IPS-NIHi11 (cell line): ENCODE results near the gene LRP1.
A peak's percentile ranks its signal among the peaks of the same experiment; 100 is the strongest.

Source experiments
- DNase-seq: peaks from one replicate; pipeline ENCODE4 v3.0.0; 2012; ENCODE audit warnings: mixed read lengths, low spot score

The LRP1 gene

DNA sequence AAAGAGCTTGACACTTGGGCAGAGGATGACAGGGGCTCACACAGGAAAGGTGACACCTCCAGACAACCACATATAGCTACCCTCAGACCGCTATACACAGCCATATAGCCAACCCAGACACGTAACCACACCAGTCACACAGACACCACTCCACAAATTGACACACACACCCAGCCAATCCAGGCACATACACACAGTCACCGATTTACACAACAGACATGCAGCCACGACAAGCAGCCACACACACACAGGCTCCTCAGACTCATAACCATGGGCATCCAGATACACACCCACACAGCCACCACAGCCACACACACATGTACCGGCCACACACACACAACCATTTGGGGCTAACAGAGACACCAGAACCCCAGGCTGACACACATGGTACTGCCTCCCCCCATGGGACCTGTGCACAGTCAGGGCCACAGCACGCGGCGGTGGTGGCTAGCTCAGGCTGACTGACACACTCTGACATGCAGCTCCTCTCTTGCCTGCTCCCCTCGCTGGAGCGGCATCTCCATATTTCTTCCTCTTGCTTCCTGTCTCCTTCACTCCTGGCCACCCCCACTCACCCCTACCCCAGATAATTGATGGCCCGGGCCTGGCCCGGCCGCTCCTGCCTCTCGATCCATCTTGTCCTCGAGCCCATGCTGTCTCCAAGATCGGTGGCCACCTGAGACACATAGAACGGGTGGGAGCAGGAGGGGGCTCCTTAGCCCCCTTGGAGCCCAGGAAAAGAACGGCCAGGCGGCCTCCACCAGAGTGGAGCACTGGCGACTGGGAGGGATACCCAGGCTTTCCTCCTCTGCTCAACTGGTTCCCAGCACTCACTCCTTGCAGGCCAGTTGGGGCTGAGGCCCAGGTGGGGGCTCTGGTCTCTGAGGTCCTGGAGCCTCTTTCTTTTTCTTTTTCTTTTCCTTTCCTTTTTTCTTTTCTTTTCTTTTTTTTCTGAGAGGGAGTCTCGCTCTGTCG, 95.2 kb downstream of the LRP1 start:
- no peak for DNase-seq

DNA sequence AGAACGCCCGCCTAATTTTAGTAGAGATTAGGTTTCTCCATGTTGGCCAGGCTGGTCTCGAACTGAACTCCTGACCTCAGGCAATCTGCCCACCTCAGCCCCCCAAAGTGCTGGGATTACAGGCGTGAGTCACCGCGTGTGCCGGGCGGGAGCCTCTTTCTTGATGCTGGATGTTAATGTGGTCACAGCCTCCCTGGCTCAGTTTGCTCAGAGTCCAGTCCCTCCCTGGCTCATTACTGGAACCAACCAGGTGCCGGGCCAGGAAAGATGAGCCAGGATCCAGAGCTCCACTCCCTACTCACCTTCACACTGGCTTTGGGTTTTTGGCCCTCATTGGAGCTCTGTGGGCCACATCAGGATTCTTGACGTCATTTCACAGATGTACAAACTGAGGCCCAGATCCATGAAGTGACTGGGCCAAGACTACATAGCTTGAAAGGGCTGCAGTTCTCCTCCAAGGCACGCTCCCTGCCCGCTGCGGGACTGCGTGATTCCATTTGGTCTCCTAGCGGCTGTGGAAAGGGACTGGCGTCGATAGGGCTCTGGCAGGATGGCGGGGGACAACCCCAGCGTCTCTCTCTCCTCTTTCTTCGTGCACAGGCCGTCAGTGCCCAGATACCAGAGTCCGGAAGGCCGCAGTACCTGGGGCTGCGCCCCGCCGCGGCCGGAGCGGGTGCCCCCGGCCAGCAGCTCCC, 96.1 kb downstream of the LRP1 start:
- no peak for DNase-seq

DNA sequence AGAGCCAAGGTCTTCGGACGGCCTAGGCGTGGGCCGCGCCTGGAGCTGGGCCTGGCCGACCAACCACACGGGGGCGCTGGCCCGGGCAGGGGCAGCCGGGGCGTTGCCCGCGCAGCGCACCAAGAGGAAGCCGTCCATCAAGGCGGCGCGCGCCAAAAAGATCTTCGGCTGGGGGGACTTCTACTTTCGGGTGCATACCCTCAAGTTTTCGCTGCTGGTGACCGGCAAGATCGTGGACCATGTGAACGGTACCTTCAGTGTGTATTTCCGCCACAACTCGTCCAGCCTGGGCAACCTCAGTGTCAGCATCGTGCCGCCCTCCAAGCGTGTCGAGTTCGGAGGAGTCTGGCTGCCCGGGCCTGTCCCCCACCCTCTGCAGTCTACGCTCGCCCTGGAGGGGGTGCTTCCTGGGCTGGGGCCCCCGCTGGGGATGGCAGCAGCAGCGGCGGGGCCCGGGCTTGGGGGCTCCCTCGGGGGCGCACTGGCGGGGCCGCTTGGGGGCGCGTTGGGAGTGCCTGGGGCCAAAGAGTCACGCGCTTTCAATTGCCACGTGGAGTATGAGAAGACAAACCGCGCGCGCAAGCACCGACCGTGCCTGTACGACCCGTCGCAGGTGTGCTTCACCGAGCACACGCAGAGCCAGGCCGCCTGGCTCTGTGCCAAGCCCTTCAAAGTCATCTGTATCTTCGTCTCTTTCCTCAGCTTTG, 96.8 kb downstream of the LRP1 start:
- peak; percentile 79 for DNase-seq

DNA sequence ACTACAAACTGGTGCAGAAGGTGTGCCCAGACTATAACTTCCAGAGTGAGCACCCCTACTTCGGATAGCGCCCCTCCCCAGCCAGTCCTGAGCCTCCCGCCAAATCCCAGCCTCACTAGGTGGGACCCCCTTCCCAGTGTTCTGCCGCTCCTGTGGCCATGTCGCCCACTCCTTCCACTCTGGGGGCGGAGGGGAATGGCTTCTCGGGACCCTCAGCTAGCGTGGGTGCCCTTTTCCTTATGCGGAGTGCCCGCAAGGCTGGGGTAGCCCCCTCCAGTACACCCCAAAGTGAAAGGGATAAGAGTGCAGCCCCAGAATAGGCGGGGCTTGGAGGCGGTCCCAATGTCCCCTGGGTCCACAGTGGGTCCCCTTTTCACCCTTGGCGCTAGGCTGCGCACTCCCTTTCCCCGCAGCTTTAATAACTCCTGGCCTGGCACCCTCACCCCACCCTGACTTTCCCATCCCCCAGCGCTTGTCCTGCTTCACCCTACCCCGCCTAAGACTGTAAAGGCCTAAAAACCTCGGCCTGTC, 97.5 kb downstream of the LRP1 start:
- no peak for DNase-seq

DNA sequence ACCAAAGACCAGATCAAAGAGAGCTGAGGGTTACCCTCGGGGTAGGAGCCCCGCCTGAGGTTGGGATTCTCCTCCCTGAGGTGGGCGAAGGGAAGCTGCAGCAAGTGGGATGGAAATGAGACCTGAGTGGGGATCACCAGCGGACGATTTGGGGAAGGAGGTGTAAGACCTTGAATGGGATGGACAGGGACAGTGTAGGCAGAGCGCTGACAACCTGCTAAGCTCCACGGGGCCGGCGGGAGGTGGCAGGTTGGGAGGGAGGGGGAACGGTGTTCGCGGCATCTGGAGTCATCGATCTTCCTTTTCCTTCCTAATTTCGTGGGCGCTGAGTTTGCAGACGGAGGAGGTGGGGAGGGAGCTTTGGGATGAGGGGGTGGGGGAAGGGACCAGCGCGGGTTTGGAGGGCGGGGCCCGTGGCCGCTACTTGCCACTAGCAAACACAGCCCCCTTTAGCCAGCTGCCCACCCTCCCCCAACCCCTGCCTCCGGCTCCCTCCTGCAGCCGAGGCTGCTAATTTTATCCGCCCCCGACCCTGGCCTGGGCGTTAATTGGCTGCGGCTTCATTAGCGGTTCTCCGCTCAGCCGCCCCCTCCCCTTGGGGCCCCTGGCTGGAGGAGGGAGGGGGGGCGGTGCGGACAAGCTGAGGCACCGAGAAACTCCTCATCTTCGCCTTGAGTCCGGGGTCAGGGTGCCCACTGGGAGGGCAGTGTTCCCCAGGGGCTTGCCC, 98.5 kb downstream of the LRP1 start:
- DNase-seq: no peak

DNA sequence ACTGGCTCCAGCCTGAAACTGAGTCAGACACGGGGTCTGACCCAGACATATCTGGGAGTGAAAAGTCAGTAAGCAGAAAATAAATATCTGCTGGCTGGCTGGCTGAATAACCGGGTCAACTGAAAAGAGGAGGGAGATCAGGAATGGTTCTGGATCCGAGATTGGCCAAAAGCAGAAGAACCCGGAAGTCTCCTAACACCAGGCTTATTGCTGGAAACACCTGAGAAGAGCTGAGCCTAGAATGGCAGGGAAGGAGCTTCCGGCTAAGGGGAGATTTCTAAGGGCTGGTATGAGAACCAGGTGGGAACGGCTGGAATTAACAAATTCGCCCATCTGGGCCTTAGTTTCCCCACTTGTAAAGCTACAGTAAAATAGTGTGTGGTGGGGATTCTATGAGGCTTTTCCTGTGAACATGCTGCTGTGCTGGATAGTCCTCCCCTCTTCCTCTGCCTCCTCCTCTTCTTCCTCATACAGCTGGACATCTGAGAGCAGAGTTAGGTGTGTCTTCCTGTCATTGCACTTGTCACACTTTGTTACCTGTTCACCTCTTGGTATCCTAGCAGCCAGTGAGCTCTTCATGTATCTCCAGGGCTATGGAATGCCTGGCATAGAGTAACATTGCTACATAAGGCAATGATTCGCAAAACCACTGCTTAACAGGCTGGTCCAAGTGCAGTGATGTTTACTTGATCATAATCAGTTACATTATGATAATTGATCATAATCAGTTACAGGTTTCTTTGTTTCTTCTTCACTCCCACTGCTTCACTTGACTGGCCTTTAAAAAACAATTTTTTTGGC, 99.2 kb downstream of the LRP1 start:
- DNase-seq: no peak

DNA sequence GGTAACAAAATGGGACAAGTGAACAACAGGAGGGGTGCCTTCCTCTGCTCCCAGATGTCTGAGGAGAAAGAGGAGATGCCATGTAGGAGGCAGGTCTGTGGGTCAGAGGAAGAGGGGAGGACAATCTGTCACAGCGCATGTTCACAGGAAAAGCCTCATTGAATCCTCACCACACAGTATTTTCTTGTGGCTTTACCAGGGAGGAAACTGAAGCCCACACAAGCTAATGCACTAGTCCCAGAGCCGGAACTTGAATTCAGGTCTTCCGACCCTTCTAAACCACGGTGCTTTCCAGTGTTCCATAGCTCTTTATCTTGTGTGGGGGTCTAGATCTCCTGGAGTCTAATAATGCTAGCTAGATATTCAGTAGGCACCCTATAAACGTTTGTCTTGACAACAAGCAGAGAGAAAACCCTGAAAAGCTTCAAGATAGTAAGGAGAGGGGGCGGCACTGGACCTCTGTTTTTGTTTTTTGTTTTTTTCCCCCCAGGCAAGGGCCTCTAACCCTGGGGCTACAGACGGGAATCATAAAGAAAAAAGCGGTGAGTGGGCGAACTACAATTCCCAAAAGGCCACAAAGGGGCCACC, 100.9 kb downstream of the LRP1 start:
- DNase-seq: no peak

DNA sequence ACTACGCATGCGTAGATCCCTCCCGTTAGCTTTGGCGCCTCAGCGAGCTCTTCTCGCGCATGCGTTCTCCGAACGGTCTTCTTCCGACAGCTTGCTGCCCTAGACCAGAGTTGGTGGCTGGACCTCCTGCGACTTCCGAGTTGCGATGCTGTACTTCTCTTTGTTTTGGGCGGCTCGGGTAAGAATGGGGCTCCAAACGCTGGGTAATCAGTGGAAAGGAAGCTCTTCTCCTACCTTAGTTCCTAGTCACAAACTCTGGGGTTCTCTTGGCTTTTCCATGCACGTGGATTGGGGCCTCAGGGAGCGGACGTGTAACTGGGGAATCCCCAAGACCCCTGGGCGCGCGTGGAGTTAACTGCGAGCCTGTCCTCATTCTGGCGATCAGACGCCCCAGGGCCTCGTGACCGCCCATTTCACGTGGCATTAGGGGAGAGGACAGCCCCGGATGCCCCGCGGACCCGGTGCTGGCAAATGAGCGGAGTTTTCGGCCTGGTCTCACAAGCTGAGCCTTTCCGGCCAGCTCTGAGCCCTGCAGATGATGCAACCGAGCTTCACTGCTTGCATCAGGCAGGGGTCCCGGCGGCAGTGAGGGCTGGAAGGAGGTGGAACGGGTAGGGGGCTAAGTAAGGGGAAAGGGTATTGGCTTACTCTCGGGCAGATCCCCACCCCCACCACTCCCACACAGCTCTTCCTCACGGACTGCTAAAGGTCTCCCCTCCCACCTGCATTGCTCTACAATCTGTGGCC, 101.5 kb downstream of the LRP1 start, which contains the start of gene SHMT2:
Gene SHMT2 (plus strand): TSS at position 78 of the 747 bp plus-strand sequence. CDS start 68 bp downstream, at position 146.
- peak; percentile 94 for DNase-seq

DNA sequence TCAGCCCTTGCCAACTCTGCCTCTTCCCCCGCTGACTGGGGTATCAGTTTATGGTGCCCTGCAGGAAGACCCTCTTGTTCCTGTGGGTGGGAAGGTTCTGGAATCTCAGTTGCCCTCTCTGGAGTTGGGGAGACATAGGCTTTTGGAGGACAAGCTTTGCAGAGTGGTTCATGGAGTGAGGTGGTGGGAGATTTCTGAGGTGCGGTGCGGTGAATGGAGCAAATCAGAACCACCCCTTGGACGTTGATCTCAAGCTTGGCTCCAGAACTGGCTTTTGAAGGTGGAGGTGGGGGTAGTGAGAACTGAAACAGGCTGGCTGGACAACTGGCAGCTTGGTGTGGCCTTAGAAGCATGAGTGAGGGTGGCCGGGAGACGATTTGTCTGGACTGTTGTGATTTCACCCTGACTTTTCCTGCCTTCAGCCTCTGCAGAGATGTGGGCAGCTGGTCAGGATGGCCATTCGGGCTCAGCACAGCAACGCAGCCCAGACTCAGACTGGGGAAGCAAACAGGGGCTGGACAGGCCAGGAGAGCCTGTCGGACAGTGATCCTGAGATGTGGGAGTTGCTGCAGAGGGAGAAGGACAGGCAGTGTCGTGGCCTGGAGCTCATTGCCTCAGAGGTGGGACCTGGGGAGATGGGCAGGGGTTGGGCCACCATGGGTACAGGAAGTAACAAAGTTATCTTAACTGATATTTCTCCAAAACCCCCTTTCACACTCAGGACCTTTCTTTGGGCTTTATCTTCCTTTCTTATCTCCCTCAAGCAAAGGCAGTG, 102.3 kb downstream of the LRP1 start:
- DNase-seq: no peak

DNA sequence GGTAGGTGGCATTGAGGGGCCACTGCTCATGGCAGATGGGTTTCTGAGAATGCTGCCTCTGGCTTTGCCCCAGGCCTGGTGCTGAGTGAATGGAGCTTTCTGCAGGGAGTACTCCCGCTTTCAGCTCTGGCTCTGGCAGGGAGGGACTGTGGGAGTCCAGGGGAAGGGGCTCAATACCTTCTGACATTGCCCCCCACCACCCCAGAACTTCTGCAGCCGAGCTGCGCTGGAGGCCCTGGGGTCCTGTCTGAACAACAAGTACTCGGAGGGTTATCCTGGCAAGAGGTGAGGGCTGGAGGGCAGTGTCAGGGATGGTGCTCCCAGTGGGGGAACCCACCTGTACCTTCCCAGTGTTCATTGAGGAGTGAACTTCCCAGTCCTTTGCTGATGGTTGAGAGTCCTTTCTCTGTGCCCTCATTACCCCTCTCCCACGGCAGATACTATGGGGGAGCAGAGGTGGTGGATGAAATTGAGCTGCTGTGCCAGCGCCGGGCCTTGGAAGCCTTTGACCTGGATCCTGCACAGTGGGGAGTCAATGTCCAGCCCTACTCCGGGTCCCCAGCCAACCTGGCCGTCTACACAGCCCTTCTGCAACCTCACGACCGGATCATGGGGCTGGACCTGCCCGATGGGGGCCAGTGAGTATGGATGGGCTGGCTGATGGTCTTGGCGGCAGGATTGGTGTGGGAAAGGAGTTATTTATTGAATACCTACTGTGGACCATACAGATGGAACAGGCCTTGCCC, 103.2 kb downstream of the LRP1 start:
- DNase-seq: no peak

DNA sequence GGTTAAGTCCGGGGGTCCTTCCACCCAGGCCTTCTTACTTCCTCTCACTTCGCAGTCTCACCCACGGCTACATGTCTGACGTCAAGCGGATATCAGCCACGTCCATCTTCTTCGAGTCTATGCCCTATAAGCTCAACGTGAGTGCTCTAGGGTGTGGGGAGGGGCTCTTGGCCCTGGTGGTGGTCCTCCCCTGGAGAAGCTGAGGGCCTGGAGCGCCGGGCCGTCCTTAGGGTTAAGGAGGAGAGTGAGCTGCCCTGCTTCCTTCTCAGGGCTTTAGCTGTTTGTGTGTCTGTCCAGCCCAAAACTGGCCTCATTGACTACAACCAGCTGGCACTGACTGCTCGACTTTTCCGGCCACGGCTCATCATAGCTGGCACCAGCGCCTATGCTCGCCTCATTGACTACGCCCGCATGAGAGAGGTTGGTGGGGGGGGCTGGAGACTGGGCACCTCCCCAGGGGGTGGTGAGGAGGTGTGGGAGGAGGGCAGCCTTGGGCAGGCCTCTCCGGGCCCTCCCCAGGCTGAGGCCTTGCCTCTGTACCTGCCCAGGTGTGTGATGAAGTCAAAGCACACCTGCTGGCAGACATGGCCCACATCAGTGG, 104.0 kb downstream of the LRP1 start:
- DNase-seq: no peak

DNA sequence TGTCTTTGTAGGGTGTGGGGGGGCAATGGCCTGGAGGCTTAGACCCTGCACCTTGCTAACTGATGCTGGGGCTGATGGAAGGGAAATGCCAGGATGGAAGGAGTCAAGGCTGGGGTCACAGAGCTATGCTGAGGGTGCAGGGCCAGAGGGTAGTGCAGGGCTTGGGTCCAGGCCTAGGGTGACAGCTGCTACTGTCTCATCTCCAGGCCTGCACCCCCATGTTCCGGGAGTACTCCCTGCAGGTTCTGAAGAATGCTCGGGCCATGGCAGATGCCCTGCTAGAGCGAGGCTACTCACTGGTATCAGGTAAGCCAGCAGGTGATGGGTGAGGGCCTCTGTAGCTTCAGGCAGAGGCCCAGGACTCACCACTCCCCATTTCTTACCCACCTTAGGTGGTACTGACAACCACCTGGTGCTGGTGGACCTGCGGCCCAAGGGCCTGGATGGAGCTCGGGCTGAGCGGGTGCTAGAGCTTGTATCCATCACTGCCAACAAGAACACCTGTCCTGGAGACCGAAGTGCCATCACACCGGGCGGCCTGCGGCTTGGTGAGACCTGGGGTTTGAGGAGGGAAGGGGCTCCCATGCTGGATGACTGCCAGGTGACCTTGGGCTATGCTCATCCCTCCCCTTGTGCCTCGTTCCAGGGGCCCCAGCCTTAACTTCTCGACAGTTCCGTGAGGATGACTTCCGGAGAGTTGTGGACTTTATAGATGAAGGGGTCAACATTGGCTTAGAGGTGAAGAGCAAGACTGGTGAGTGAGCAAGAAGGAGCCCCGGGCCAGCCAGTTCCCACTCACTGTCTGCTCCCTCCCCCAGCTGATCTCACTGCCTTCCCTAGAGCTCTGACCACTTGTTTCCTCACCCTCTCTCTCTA, 105.3 kb downstream of the LRP1 start:
- no peak for DNase-seq

DNA sequence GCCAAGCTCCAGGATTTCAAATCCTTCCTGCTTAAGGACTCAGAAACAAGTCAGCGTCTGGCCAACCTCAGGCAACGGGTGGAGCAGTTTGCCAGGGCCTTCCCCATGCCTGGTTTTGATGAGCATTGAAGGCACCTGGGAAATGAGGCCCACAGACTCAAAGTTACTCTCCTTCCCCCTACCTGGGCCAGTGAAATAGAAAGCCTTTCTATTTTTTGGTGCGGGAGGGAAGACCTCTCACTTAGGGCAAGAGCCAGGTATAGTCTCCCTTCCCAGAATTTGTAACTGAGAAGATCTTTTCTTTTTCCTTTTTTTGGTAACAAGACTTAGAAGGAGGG, 105.9 kb downstream of the LRP1 start:
- no peak for DNase-seq

DNA sequence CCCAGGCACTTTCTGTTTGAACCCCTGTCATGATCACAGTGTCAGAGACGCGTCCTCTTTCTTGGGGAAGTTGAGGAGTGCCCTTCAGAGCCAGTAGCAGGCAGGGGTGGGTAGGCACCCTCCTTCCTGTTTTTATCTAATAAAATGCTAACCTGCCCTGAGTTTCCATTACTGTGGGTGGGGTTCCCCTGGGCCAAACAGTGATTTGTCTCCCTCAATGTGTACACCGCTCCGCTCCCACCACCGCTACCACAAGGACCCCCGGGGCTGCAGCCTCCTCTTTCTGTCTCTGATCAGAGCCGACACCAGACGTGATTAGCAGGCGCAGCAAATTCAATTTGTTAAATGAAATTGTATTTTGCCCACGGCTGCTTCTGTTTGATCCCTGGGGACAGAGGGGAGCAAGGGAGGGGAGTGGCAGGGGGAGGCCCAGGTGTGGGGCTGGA, 106.3 kb downstream of the LRP1 start:
- DNase-seq: no peak

DNA sequence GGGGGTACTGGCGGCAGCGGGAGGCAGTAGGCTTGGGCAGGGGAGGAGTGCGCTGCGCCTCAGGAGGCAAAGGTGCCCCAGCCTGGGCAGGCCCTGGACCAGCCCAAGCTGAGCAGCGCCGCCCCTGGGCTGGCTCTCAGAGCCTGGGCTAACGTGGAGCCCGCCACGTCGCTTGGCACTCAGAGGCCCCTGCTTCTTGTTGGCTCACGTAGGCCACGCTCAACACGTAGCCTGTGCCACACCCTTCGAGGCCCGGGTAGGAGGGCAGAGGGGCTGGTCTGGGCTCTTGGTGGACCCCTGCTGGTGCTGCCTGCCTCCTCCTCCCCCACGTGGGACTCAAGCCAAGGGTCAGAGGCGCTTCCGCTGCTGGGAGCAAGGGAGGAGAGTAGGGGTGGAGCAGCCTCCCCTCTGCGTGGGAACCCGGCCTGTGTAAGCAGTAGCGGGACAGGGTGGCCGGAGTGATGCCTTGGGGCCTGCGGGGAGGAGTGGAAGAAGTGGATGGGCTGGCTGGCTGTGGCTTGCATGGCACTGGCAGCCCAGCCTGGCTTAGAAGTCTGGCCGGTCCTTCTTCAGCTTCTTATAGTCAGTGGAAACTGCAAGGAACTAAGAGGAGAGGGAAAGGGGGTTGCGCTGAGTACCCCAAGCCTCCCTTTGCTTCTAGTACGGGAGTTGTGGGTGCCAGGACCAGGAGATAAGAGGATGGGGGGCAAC, 106.9 kb downstream of the LRP1 start:
- peak; percentile 57 for DNase-seq

DNA sequence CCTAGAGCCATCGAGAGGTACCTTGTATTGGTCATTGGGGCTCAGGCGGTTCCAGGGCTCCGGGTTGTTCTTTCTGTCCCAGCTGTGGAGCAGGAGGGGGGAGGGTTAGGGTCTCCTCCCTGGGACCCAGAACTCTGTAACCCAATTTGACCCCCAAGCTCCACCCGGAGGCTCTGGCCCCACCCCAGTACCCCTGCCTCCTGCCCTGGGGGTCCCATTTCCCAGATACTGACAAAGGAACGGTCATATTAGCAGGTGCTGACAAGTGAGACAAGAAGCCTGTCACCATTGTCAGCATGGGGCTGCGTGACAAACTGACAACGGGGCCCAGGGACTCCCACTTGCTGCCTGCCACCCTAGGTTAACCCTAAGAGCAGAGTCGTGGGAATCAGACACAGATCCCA, 107.4 kb downstream of the LRP1 start:
- DNase-seq: no peak
